ENCODE data around the gene DEPDC1B.

- TF ChIP-seq CTCF (IDR thresholded peaks at IDR 0.05) (no peak), POLR2A (IDR thresholded peaks at IDR 0.05) (no peak)
Observed at GRCh38 chr5:60712950-60713349, 13.0 kb upstream of the DEPDC1B start.

All from testis (tissue), 2 donors.